Loucy (cell line): ENCODE results near the gene CYP2W1.

ENCODE experiments used
- H2AFZ ChIP-seq: fragments of 200-600 bp; sonication (generic); 2 replicates; pipeline ENCODE4 v1.6.0; 2016; ENCODE audit warnings: antibody characterized with exemption, mild to moderate bottlenecking, low read length, moderate library complexity
- H3F3A ChIP-seq: fragments of 200-600 bp; 2 replicates; pipeline ENCODE4 v1.6.0; 2016; ENCODE audit warnings: antibody characterized with exemption, low read depth, mild to moderate bottlenecking
- H3K27me3 ChIP-seq: fragments of 200-600 bp; sonication (generic); 2 replicates; pipeline ENCODE4 v1.6.1; 2014; ENCODE audit warnings: low read length, mild to moderate bottlenecking; ENCODE audit not compliant: insufficient read depth, poor library complexity, severe bottlenecking
- H3K36me3 ChIP-seq: fragments of 200-600 bp; sonication (generic); 2 replicates; pipeline ENCODE4 v1.6.1; 2016; ENCODE audit warnings: low read length; ENCODE audit not compliant: insufficient read depth
- H3K4me1 ChIP-seq: fragments of 200-600 bp; sonication (generic); 2 replicates; pipeline ENCODE4 v1.5.1; 2014; ENCODE audit warnings: low read length, mild to moderate bottlenecking; ENCODE audit not compliant: insufficient read depth, poor library complexity, severe bottlenecking
- H3K4me2 ChIP-seq: fragments of 200-600 bp; sonication (generic); 2 replicates; pipeline ENCODE4 v1.6.0; 2014; ENCODE audit warnings: antibody characterized with exemption, low read length, low read depth, mild to moderate bottlenecking; ENCODE audit not compliant: poor library complexity, severe bottlenecking
- H3K4me3 ChIP-seq: fragments of 200-600 bp; sonication (generic); 2 replicates; pipeline ENCODE4 v1.5.1; 2014; ENCODE audit warnings: low read length, mild to moderate bottlenecking, mixed read lengths; ENCODE audit not compliant: poor library complexity, severe bottlenecking
- H3K79me2 ChIP-seq: fragments of 200-600 bp; sonication (generic); 2 replicates; pipeline ENCODE4 v1.6.1; 2014; ENCODE audit warnings: low read length; ENCODE audit not compliant: insufficient read depth
- H3K9ac ChIP-seq: fragments of 200-600 bp; sonication (generic); 2 replicates; pipeline ENCODE4 v1.6.0; 2014; ENCODE audit warnings: mild to moderate bottlenecking, low read depth, low read length, moderate library complexity; ENCODE audit not compliant: poor library complexity, severe bottlenecking
- H3K9me2 ChIP-seq: fragments of 200-600 bp; sonication (generic); replicated peaks from 2 replicates; pipeline ENCODE4 v1.6.1; 2016; ENCODE audit warnings: low read depth, low read length, mixed read lengths
- H3K9me3 ChIP-seq: fragments of 200-600 bp; sonication (generic); 2 replicates; pipeline ENCODE4 v1.6.1; 2014; ENCODE audit warnings: mild to moderate bottlenecking, antibody characterized with exemption, low read length, low read depth; ENCODE audit not compliant: insufficient read depth
- H4K20me1 ChIP-seq: fragments of 200-600 bp; sonication (generic); 2 replicates; pipeline ENCODE4 v1.6.0; 2014; ENCODE audit warnings: antibody characterized with exemption, low read length, mild to moderate bottlenecking; ENCODE audit not compliant: insufficient read depth, poor library complexity, severe bottlenecking
- EZH2phosphoT487 ChIP-seq: fragments of 200-600 bp; IDR thresholded peaks from 2 replicates; pipeline ENCODE4 v1.6.1; 2018; ENCODE audit warnings: antibody characterized with exemption, mild to moderate bottlenecking, moderate library complexity, borderline replicate concordance
- TF ChIP-seq, protein P1 (sequence below): fragments of 200-600 bp; sonication (generic); conservative IDR thresholded peaks from 2 replicates; pipeline ENCODE4 v1.5.1; 2014; ENCODE audit warnings: mild to moderate bottlenecking, antibody characterized with exemption, low read length

CYP2W1 gene

DNA sequence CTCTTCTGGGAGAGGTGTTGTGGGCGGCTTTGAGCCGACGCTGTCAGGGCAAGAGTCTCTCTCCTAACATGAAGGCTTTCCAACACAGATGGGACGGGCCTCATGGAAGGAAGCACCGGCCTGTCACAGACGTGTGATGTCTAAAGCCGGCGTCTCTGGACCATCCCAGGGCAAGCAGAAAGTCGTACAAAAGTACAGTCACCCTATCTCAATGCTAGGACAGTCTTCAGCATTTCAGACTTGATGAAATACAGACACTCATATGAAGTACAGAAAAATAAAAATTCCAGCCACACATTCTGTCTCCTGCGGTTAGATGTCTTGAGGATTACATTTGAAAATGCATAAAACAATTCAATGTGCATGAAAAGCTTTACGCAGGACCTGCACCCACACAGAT, 30.6 kb downstream of the CYP2W1 start:
- H4K20me1 ChIP-seq = no peaks in the 10 kb centered on the region
- H3K4me2 ChIP-seq = no peak overlapping the region
- H3F3A ChIP-seq = no peaks in the 10 kb centered on the region
- H3K9me3 ChIP-seq = no peaks in the 10 kb centered on the region
- H3K9ac ChIP-seq = no peak overlapping the region
- H3K36me3 ChIP-seq = peaks cover 9% of the 10 kb centered on the region; the same call in 1 of the 2 replicates
- H3K9me2 ChIP-seq = no peaks in the 10 kb centered on the region
- H2AFZ ChIP-seq = no peak overlapping the region
- H3K79me2 ChIP-seq = peaks cover 10% of the 10 kb centered on the region; the same call in 1 of the 2 replicates
- no peak overlapping the region for H3K4me3 ChIP-seq
- H3K4me1 ChIP-seq = no peaks in the 10 kb centered on the region
- no peaks in the 10 kb centered on the region for H3K27me3 ChIP-seq
- TF ChIP-seq EZH2phosphoT487 = no peak
- TF ChIP-seq, protein P1, sequence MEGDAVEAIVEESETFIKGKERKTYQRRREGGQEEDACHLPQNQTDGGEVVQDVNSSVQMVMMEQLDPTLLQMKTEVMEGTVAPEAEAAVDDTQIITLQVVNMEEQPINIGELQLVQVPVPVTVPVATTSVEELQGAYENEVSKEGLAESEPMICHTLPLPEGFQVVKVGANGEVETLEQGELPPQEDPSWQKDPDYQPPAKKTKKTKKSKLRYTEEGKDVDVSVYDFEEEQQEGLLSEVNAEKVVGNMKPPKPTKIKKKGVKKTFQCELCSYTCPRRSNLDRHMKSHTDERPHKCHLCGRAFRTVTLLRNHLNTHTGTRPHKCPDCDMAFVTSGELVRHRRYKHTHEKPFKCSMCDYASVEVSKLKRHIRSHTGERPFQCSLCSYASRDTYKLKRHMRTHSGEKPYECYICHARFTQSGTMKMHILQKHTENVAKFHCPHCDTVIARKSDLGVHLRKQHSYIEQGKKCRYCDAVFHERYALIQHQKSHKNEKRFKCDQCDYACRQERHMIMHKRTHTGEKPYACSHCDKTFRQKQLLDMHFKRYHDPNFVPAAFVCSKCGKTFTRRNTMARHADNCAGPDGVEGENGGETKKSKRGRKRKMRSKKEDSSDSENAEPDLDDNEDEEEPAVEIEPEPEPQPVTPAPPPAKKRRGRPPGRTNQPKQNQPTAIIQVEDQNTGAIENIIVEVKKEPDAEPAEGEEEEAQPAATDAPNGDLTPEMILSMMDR = no peak

DNA sequence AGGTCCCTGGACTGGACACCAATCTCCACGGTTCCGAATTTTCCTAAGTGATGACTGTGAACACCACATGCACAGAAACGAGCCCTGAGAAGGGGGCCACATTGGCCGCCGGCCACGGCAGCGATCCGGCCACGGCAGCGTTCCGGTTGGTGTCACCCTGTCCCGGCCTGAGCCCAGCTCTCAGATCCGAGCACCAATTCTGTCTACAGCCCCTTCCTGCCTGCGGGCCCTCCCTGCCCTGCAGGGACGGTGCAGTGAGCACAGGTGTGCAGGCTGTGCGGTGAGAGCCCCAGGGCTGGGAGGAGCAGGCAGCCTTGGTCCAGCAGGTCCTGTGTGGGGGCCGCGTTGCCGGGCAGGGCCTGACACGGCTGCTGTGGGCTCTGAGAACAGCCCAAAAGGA, 31.7 kb downstream of the CYP2W1 start:
- Histone ChIP-seq H3K36me3 (0 out of 2 replicates have a peak, but pooled peaks cover 1% of the 10 kb centered on the region), H2AFZ (no peak overlapping the region), H3K4me2 (no peak overlapping the region), H3K9me2 (no peaks in the 10 kb centered on the region), H3K4me1 (no peaks in the 10 kb centered on the region), H3K27me3 (no peaks in the 10 kb centered on the region), H3F3A (no peaks in the 10 kb centered on the region), H3K9me3 (no peaks in the 10 kb centered on the region), H3K9ac (no peak overlapping the region), H3K79me2 (peaks cover 10% of the 10 kb centered on the region; the same call in 1 of the 2 replicates), H3K4me3 (no peak overlapping the region), H4K20me1 (no peaks in the 10 kb centered on the region)
- TF ChIP-seq EZH2phosphoT487 = no peak
- TF ChIP-seq, protein P1 = no peak

DNA sequence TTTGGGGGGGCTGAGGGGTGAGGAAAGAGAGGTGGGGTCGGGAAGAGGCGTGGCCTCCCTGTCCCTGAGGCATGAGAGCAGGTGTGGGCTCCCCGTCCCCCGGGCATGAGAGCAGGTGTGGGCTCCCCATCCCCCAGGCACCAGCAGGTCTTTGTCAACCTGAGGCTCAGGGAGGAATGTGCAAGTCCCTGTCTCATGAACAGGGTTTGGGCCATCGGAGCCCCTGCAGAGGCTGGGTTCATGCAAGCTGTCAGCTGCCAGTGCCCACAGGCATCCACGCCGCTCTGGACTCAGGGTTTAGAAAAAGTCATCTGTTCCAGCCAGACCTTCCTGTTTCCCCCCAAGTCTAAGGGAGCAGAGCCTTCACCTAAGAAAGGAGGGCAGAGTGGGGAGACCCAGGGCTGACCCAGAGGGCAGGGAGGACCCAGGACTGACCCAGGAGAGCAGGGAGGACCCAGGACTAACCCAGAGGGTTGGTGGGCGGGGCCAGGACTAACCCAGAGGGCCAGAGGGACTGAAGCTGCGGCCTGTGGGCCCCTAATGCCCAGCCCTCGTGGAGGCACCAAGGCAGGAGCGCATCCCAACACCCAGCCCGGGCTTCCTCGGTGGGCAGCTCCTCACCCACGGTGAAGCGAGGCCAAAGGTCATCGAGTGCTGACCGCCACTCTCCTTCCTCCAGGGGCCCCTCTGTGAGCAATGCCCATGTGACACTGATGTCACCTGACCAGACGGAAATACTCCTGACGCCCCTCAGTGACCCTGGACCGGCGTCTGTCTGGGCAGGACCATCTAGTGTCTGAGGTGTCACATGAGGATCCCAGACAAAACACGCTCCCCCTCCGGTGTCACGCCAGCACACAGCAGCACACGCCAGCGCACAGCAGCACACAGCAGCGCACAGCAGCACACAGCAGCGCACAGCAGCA, 32.5 kb downstream of the CYP2W1 start:
- H3K36me3 ChIP-seq = no peaks in the 10 kb centered on the region
- H4K20me1 ChIP-seq = no peaks in the 10 kb centered on the region

More for the DNA sequence above, 32.5 kb downstream of the CYP2W1 start:
- TF ChIP-seq EZH2phosphoT487 = no peak
- TF ChIP-seq, protein P1 = no peak
- Histone ChIP-seq H3K4me3 (no peak overlapping the region), H3K4me2 (no peak overlapping the region), H3K9me3 (no peaks in the 10 kb centered on the region), H3K9me2 (no peaks in the 10 kb centered on the region), H3K27me3 (no peaks in the 10 kb centered on the region), H3F3A (no peaks in the 10 kb centered on the region), H3K4me1 (peaks cover 1% of the 10 kb centered on the region), H3K79me2 (peaks cover 15% of the 10 kb centered on the region; the same call in 1 of the 2 replicates), H3K9ac (no peak overlapping the region), H2AFZ (no peak overlapping the region)
